ENCODE data around the gene GRM7. TPM values are rescaled to one million over a fixed set of nuclear protein-coding genes. Genes with fewer than 3 reads are reported as not detected.

The GRM7 gene
- total and polyA plus RNA-seq, 4 donors, result 0.20 to 1.3 (median 0.80) TPM

- Histone ChIP-seq H3K9me3 (ENCODE audit: control insufficient read depth in 4 of 4, insufficient read depth in 3 of 4, low read length in 3 of 4) (no peaks in the 10 kb centered on the region), H3K27me3 (ENCODE audit: control insufficient read depth in 3 of 3, insufficient read depth in 3 of 3, low read length in 2 of 3) (no peaks in the 10 kb centered on the region), H3K9ac (ENCODE audit: insufficient read depth in 1 of 2, low read length in 2 of 2) (no peak overlapping the region), H3K4me3 (no peak overlapping the region), H3K4me1 (ENCODE audit: control insufficient read depth in 5 of 5, insufficient read depth in 5 of 5, low read length in 5 of 5) (peaks cover 0 to 20% (median 2%) of the 10 kb centered on the region in 5 donors), H3K27ac (ENCODE audit: low read depth in 1 of 2, low read length in 1 of 2) (no peak overlapping the region), H3K36me3 (ENCODE audit: control insufficient read depth in 4 of 4, insufficient read depth in 4 of 4, low read length in 4 of 4) (no peaks in the 10 kb centered on the region)
- no peak for DNase-seq
- no peak for ATAC-seq (ENCODE audit: insufficient read depth, low FRiP score)
- WGBS, 2 donors, result 25 to 45% methylated on average over 2 of the region's 2 CpGs
- no peak for TF ChIP-seq CTCF (IDR thresholded peaks at IDR 0.05; ENCODE audit: control extremely low read depth, extremely low read depth)
These were observed 446.5 kb downstream of the GRM7 start for GRCh38 chr3:7307410-7307809.

- TF ChIP-seq CTCF (IDR thresholded peaks at IDR 0.05; ENCODE audit: control extremely low read depth, extremely low read depth), result no peak
- Histone ChIP-seq H3K4me3 (no peak overlapping the region), H3K27ac (ENCODE audit: low read depth in 1 of 2, low read length in 1 of 2) (no peak overlapping the region), H3K27me3 (ENCODE audit: control insufficient read depth in 3 of 3, insufficient read depth in 3 of 3, low read length in 2 of 3) (no peaks in the 10 kb centered on the region), H3K9me3 (ENCODE audit: control insufficient read depth in 4 of 4, insufficient read depth in 3 of 4, low read length in 3 of 4) (no peaks in the 10 kb centered on the region), H3K9ac (ENCODE audit: insufficient read depth in 1 of 2, low read length in 2 of 2) (no peak overlapping the region), H3K36me3 (ENCODE audit: control insufficient read depth in 4 of 4, insufficient read depth in 4 of 4, low read length in 4 of 4) (no peaks in the 10 kb centered on the region), H3K4me1 (ENCODE audit: control insufficient read depth in 5 of 5, insufficient read depth in 5 of 5, low read length in 5 of 5) (peaks cover 0 to 20% (median 2%) of the 10 kb centered on the region in 5 donors)
- DNase-seq (peak; percentile 90 to 97 (median 97)), ATAC-seq (ENCODE audit: insufficient read depth, low FRiP score) (peak; percentile 69)
- 8 to 15% methylated on average over 3 of the region's 3 CpGs for WGBS, 2 donors
These were observed 448.8 kb downstream of the GRM7 start for GRCh38 chr3:7309641-7310102.

GRCh38 chr3:7315037-7315436, 454.1 kb downstream of the GRM7 start:
- H3K4me1 ChIP-seq (ENCODE audit: control insufficient read depth in 5 of 5, insufficient read depth in 5 of 5, low read length in 5 of 5), result peaks cover 0 to 10% (median 0%) of the 10 kb centered on the region in 5 donors
- H3K9ac ChIP-seq (ENCODE audit: insufficient read depth in 1 of 2, low read length in 2 of 2), result no peak overlapping the region
- H3K36me3 ChIP-seq (ENCODE audit: control insufficient read depth in 4 of 4, insufficient read depth in 4 of 4, low read length in 4 of 4), result no peaks in the 10 kb centered on the region
- H3K27ac ChIP-seq (ENCODE audit: low read depth in 1 of 2, low read length in 1 of 2), result no peak overlapping the region
- TF ChIP-seq CTCF (IDR thresholded peaks at IDR 0.05; ENCODE audit: control extremely low read depth, extremely low read depth), result no peak
- H3K27me3 ChIP-seq (ENCODE audit: control insufficient read depth in 3 of 3, insufficient read depth in 3 of 3, low read length in 2 of 3), result no peaks in the 10 kb centered on the region
- H3K4me3 ChIP-seq, result no peak overlapping the region
- H3K9me3 ChIP-seq (ENCODE audit: control insufficient read depth in 4 of 4, insufficient read depth in 3 of 4, low read length in 3 of 4), result no peaks in the 10 kb centered on the region
- ATAC-seq (ENCODE audit: insufficient read depth, low FRiP score) (no peak), DNase-seq (no peak)
- 91% methylated on average over 1 of the region's 1 CpG for WGBS, 2 donors

All from lung (tissue), 12 donors.